A673 (cell line): Measurements from ENCODE around the gene ZBTB24. TPM values are rescaled to one million over a fixed set of nuclear protein-coding genes. Genes with fewer than 3 reads are reported as not detected.

Source experiments
- BruUV-seq: library from RNA; stranded (reverse); fragments of 400-500 nt; replicated peaks from 2 replicates; lab custom pipeline; 2021; lab: Mats Ljungman, UMichigan
- CTCF ChIA-PET: fragments of 300-600 bp; sonication (Branson Sonifier 250); formaldehyde crosslinking; loops from one replicate; lab custom pipeline; 2022; ENCODE audit warnings: antibody characterized with exemption; lab: Charles Lee
- POLR2A ChIA-PET: fragments of 300-600 bp; sonication (Branson Sonifier 250); formaldehyde crosslinking; loops from one replicate; lab custom pipeline; 2022; ENCODE audit warnings: antibody characterized with exemption; ENCODE audit not compliant: low non-redundant PET; lab: Charles Lee
- DNase-seq: peaks from one replicate; pipeline ENCODE4 v3.0.0-alpha.2; 2015; ENCODE audit warnings: low spot score
- H3K27ac ChIP-seq: fragments of 200-600 bp; sonication (generic); 2 replicates; pipeline ENCODE4 v1.5.1; 2016; ENCODE audit warnings: mixed run types, low read depth, mild to moderate bottlenecking, mixed read lengths, antibody characterized with exemption, low read length; ENCODE audit not compliant: poor library complexity, severe bottlenecking
- H3K27me3 ChIP-seq: fragments of 200-600 bp; sonication (generic); replicated peaks from 2 replicates; pipeline ENCODE4 v1.6.1; 2017; ENCODE audit warnings: mixed run types, low read depth, mild to moderate bottlenecking, mixed read lengths, antibody characterized with exemption, low read length; ENCODE audit not compliant: insufficient read depth, poor library complexity
- H3K36me3 ChIP-seq: fragments of 200-600 bp; sonication (generic); 2 replicates; pipeline ENCODE4 v1.6.1; 2016; ENCODE audit warnings: mixed run types, mild to moderate bottlenecking, mixed read lengths, antibody characterized with exemption, low read length; ENCODE audit not compliant: insufficient read depth, poor library complexity, severe bottlenecking
- H3K4me1 ChIP-seq: fragments of 200-600 bp; sonication (generic); 2 replicates; pipeline ENCODE4 v1.6.1; 2017; ENCODE audit warnings: mixed run types, mild to moderate bottlenecking, mixed read lengths, antibody characterized with exemption, low read length; ENCODE audit not compliant: insufficient read depth, poor library complexity, severe bottlenecking
- H3K4me3 ChIP-seq: fragments of 200-600 bp; sonication (generic); 2 replicates; pipeline ENCODE4 v1.5.1; 2016; ENCODE audit warnings: low read depth, mixed run types, mild to moderate bottlenecking, mixed read lengths, low read length; ENCODE audit not compliant: poor library complexity, severe bottlenecking
- H3K9me3 ChIP-seq: fragments of 200-600 bp; sonication (generic); 2 replicates; pipeline ENCODE4 v1.6.1; 2016; ENCODE audit warnings: mixed run types, low read depth, mild to moderate bottlenecking, mixed read lengths, antibody characterized with exemption, low read length; ENCODE audit not compliant: poor library complexity, severe bottlenecking
- EZH2 ChIP-seq: fragments of 200-600 bp; sonication (generic); IDR thresholded peaks from 2 replicates; pipeline ENCODE4 v1.6.1; 2017; ENCODE audit warnings: borderline replicate concordance, low read depth, mild to moderate bottlenecking, mixed read lengths, antibody characterized with exemption, low read length; ENCODE audit not compliant: poor library complexity, severe bottlenecking
- intact Hi-C: fragments of 100-400 bp; cut with micrococcal nuclease; formaldehyde crosslinking; loops from one replicate; pipeline ENCODE4 v1.10.0; 2022; ENCODE audit not compliant: unreplicated experiment
- total RNA-seq: library from RNA; stranded (reverse); gene quantifications from 2 replicates; pipeline ENCODE4 v1.2.3, GENCODE V29; 2021
- TF ChIP-seq, protein P1 (sequence below): fragments of 300-800, 200-600 bp; sonication (generic); conservative IDR thresholded peaks from 2 replicates; pipeline ENCODE4 v1.5.1; 2017; ENCODE audit warnings: low read depth, mild to moderate bottlenecking, antibody characterized with exemption, low read length, moderate library complexity, mixed read lengths

Gene ZBTB24
- total RNA-seq, 1 experiment from 2014 or later: 15.5 TPM

GRCh38 chr6:109447878-109448555 is 35.0 kb downstream of the ZBTB24 start:
- Histone ChIP-seq H3K9me3 (no peaks in the 10 kb centered on the region), H3K36me3 (no peaks in the 10 kb centered on the region), H3K27ac (no peak overlapping the region), H3K27me3 (no peaks in the 10 kb centered on the region), H3K4me3 (no peak overlapping the region), H3K4me1 (no peaks in the 10 kb centered on the region)
- TF ChIP-seq, protein P1, sequence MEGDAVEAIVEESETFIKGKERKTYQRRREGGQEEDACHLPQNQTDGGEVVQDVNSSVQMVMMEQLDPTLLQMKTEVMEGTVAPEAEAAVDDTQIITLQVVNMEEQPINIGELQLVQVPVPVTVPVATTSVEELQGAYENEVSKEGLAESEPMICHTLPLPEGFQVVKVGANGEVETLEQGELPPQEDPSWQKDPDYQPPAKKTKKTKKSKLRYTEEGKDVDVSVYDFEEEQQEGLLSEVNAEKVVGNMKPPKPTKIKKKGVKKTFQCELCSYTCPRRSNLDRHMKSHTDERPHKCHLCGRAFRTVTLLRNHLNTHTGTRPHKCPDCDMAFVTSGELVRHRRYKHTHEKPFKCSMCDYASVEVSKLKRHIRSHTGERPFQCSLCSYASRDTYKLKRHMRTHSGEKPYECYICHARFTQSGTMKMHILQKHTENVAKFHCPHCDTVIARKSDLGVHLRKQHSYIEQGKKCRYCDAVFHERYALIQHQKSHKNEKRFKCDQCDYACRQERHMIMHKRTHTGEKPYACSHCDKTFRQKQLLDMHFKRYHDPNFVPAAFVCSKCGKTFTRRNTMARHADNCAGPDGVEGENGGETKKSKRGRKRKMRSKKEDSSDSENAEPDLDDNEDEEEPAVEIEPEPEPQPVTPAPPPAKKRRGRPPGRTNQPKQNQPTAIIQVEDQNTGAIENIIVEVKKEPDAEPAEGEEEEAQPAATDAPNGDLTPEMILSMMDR: no peak
- no peak for TF ChIP-seq EZH2
- BruUV-seq: no TSS peak
- intact Hi-C loops: no loop called here
- POLR2A ChIA-PET: interaction anchor here (0.5 to 0.6 kb wide), 2 partner anchors 7 to 1194 kb away, joined by 4 to 15 read pairs; partner anchors contain the start of genes PPIL6 and SMPD2
- CTCF ChIA-PET: no interaction called here
- DNase-seq: no peak

GRCh38 chr6:109447087-109447486 is 35.9 kb downstream of the ZBTB24 start:
- Histone ChIP-seq H3K4me1 (no peaks in the 10 kb centered on the region), H3K4me3 (no peak overlapping the region), H3K27me3 (no peaks in the 10 kb centered on the region), H3K27ac (no peak overlapping the region), H3K9me3 (no peaks in the 10 kb centered on the region), H3K36me3 (no peaks in the 10 kb centered on the region)
- DNase-seq: no peak
- no TSS peak for BruUV-seq
- POLR2A ChIA-PET: no interaction called here
- CTCF ChIA-PET: no interaction called here
- intact Hi-C loops: no loop called here
- TF ChIP-seq, protein P1: no peak
- TF ChIP-seq EZH2: no peak

DNA sequence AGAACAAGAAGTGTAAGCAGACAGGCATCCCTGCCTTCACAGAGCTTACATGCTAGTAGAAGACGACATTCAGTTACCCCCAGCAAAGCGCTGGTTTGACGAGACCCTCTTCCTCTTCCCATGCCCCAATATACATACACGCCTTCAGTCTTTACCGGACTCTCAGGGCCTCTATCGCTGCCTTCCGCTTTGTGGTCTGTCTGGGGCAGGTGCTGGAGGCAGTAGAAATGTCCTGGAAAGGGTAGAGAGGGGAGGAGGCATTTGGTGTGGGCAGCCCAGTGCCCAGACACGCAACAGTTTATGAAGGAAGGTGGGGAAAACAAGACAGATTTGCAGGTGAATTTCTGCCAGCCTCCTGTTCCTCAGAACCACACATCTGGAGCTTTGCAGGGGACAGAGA is 36.5 kb downstream of the ZBTB24 start:
- TF ChIP-seq, protein P1: no peak
- TF ChIP-seq EZH2: no peak
- intact Hi-C loops: no loop called here
- H3K9me3 ChIP-seq: no peaks in the 10 kb centered on the region
- H3K4me3 ChIP-seq: no peak overlapping the region
- no peaks in the 10 kb centered on the region for H3K36me3 ChIP-seq
- no peaks in the 10 kb centered on the region for H3K27me3 ChIP-seq
- CTCF ChIA-PET: no interaction called here
- no peak for DNase-seq
- H3K27ac ChIP-seq: no peak overlapping the region
- POLR2A ChIA-PET: no interaction called here
- BruUV-seq: no TSS peak
- H3K4me1 ChIP-seq: no peaks in the 10 kb centered on the region
